Mammary epithelial cell (primary cell): ENCODE measurements around the gene CLNK.

Experiments used
- CTCF ChIP-seq, 2 donors: IDR thresholded peaks in 1 of 2; conservative IDR thresholded peaks in 1 of 2; 2 replicates each; pipeline ENCODE4 v1.5.1; 2011 to 2012; ENCODE audit warnings: inconsistent platforms in 2 of 2, low read length in 2 of 2, mild to moderate bottlenecking in 2 of 2, control low read depth in 1 of 2, low read depth in 1 of 2; ENCODE audit not compliant: insufficient read depth in 1 of 2; ENCODE audit errors: extremely low read depth in 1 of 2
- EZH2 ChIP-seq: IDR thresholded peaks from 2 replicates; pipeline ENCODE4 v1.6.1; 2012; ENCODE audit warnings: low read length, inconsistent platforms, borderline replicate concordance

GRCh38 chr4:10682397-10682796 lies 2.2 kb downstream of the CLNK start:
- TF ChIP-seq EZH2: no peak
- no peak for TF ChIP-seq CTCF (conservative IDR thresholded peaks at IDR 0.05 in 1 of 2, IDR thresholded peaks at IDR 0.05 in 1 of 2; ENCODE audit: extremely low read depth in 1 of 2, insufficient read depth in 1 of 2, low read depth in 1 of 2, low read length in 2 of 2)
